Measurements from ENCODE around the gene TMEM151A.

- TF ChIP-seq CTCF (IDR thresholded peaks at IDR 0.05) (no peak), POLR2A (IDR thresholded peaks at IDR 0.05) (no peak)
Observed at GRCh38 chr11:66340596-66341501, 49.2 kb downstream of the TMEM151A start.
